HepG2 (cell line): ENCODE data around the gene PPP2R5B. TPM values are rescaled to one million over a fixed set of nuclear protein-coding genes. Genes with fewer than 3 reads are reported as not detected.

ENCODE experiments used
- ASH2L ChIP-seq: fragments of 300-600, 200-600 bp; sonication (generic); IDR thresholded peaks from 2 replicates; pipeline ENCODE4 v1.7.0; 2017; ENCODE audit warnings: low read depth, mild to moderate bottlenecking, moderate library complexity, mixed read lengths, low read length; ENCODE audit not compliant: insufficient read length
- ATF1 ChIP-seq: IDR thresholded peaks from 2 replicates; pipeline ENCODE4 v1.6.1; 2016; ENCODE audit warnings: mild to moderate bottlenecking, control low read depth
- BRD4 ChIP-seq: sonication (generic); formaldehyde crosslinking; IDR thresholded peaks from 2 replicates; pipeline ENCODE4 v1.4.0; 2020; ENCODE audit warnings: missing genetic modification reagents
- KLF6 ChIP-seq: IDR thresholded peaks from 2 replicates; pipeline ENCODE4 v1.8.0; 2016; ENCODE audit warnings: missing biosample characterization, missing genetic modification reagents
- MLLT10 ChIP-seq: sonication (generic); formaldehyde crosslinking; IDR thresholded peaks from 2 replicates; pipeline ENCODE4 v1.4.0; 2020; ENCODE audit warnings: missing genetic modification reagents
- NFYC ChIP-seq: IDR thresholded peaks from 2 replicates; pipeline ENCODE4 v1.6.1; 2016; ENCODE audit warnings: missing genetic modification reagents, missing compliant biosample characterization
- NKX3-1 ChIP-seq: sonication (generic); formaldehyde crosslinking; IDR thresholded peaks from 2 replicates; pipeline ENCODE4 v1.5.0; 2020; ENCODE audit warnings: missing genetic modification reagents
- POLR2AphosphoS2 ChIP-seq: IDR thresholded peaks from 2 replicates; pipeline ENCODE4 v1.6.1; 2011; ENCODE audit warnings: low read depth, low read length, improper control_type of control experiment
- REL ChIP-seq: sonication (generic); formaldehyde crosslinking; conservative IDR thresholded peaks from 2 replicates; pipeline ENCODE4 v1.8.0; 2022; ENCODE audit warnings: mild to moderate bottlenecking, missing genetic modification reagents, moderate library complexity
- REPIN1 ChIP-seq: sonication (generic); formaldehyde crosslinking; IDR thresholded peaks from 2 replicates; pipeline ENCODE4 v1.8.0; 2022; ENCODE audit warnings: missing genetic modification reagents, low read depth, mild to moderate bottlenecking, borderline replicate concordance
- SAP130 ChIP-seq: IDR thresholded peaks from 2 replicates; pipeline ENCODE4 v1.6.1; 2016; ENCODE audit warnings: low read depth
- TEAD3 ChIP-seq: optimal IDR thresholded peaks from 2 replicates; pipeline ENCODE3; 2016; ENCODE audit warnings: borderline replicate concordance
- ZFP90 ChIP-seq: sonication (generic); formaldehyde crosslinking; IDR thresholded peaks from 2 replicates; pipeline ENCODE4 v1.8.0; 2022; ENCODE audit warnings: missing genetic modification reagents, mild to moderate bottlenecking, inconsistent platforms, borderline replicate concordance
- ZNF263 ChIP-seq: sonication (generic); formaldehyde crosslinking; IDR thresholded peaks from 2 replicates; pipeline ENCODE4 v1.4.0; 2020; ENCODE audit warnings: missing genetic modification reagents
- ZNF446 ChIP-seq: sonication (generic); formaldehyde crosslinking; IDR thresholded peaks from 2 replicates; pipeline ENCODE4 v1.5.0; 2020; ENCODE audit warnings: mild to moderate bottlenecking, missing genetic modification reagents
- ZNF747 ChIP-seq: sonication (generic); formaldehyde crosslinking; IDR thresholded peaks from 2 replicates; pipeline ENCODE4 v1.8.1; 2023; ENCODE audit warnings: missing genetic modification reagents, mild to moderate bottlenecking, borderline replicate concordance
- polyA plus RNA-seq, 8 experiments: library from polyadenylated mRNA; depleted of rRNA in 3 of 8; stranded (reverse) in 7 of 8; unstranded in 1 of 8; fragments of >200 nt; fragmentation: Illumina TruSeq in 4 of 8; extraction: Trizol in 4 of 8; gene quantifications; 2 replicates each; pipeline versions ENCODE4 v1.2.1 to v1.2.3, GENCODE V29; 2011 to 2016; ENCODE audit warnings: low read depth in 4 of 8, missing spikeins in 1 of 8, mixed read lengths in 1 of 8; ENCODE audit not compliant: insufficient read depth in 1 of 8
- total RNA-seq, 5 experiments: library from RNA; depleted of rRNA; stranded (reverse); fragments of >200 nt; fragmentation: Illumina TruSeq; extraction: Trizol; gene quantifications; 2 replicates each; pipeline ENCODE4 v1.2.3, GENCODE V29; 2016; ENCODE audit warnings: low read depth in 1 of 5
- TF ChIP-seq, protein P1 (sequence below): sonication (generic); formaldehyde crosslinking; IDR thresholded peaks from 2 replicates; pipeline ENCODE4 v1.4.0; 2020; ENCODE audit warnings: low read depth, mild to moderate bottlenecking, missing genetic modification reagents
- TF ChIP-seq, protein P2 (sequence below): sonication (generic); formaldehyde crosslinking; IDR thresholded peaks from 2 replicates; pipeline ENCODE4 v1.4.0; 2020; ENCODE audit warnings: mild to moderate bottlenecking, missing genetic modification reagents
- TF ChIP-seq, protein P3 (sequence below): sonication (generic); formaldehyde crosslinking; IDR thresholded peaks from 2 replicates; pipeline ENCODE4 v1.5.1; 2020; ENCODE audit warnings: missing genetic modification reagents, mild to moderate bottlenecking, borderline replicate concordance
- TF ChIP-seq, protein P4 (sequence below): sonication (generic); formaldehyde crosslinking; IDR thresholded peaks from 2 replicates; pipeline ENCODE4 v1.5.0; 2020; ENCODE audit warnings: mild to moderate bottlenecking, missing genetic modification reagents, borderline replicate concordance

The PPP2R5B gene
- total and polyA plus RNA-seq, 2 of the 13 experiments (the other 11 are each of a cell fraction or from before 2014, with no cell fraction given) = 2.3 to 8.3 TPM

DNA sequence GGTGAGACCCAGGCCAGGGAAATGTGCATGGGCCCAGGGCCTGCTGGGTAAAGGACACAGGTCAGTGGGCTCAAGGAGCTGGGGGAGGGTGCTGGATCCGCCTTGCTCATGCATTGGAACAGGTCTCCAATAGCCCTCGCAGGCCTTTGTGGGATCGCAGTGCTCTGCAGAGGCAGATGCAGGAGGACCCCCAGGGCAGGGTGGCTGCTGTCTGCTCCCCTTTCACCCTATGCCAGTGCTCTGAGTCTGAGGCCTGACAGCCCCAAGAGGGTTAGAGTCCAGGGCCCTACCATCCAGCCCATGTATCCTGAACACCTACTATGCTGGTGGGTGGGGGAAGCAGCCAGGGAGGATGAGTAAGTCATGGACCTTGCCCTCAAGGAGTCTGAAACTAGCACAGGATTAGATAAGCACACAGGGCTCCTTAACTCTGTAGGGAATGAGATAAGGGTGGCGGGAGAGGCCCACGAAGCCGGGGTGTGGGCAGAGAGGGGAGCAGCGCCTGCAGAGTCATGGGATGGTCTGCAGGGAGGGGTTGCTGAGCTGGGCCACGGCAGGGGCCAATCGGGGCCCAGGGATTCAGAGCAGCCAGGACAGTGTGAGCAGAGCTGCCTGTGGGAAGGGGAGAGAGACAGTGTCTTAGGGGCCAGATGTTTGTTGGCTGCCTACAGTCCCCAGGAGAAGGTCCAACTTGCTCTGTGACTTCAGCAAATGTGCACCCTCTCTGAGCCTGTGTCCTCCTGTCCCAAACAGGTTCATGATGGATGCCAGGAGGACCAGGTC, 35.6 kb upstream of the PPP2R5B start (continued):
- no peak for TF ChIP-seq POLR2AphosphoS2
- TF ChIP-seq NFYC (CRISPR knock-in tag) = 0 out of 2 replicates have a peak, but pooled peaks have one; percentile 17
- TF ChIP-seq KLF6 (CRISPR knock-in tag) = no peak
- TF ChIP-seq MLLT10 (CRISPR knock-in tag) = no peak
- TF ChIP-seq, protein P1, sequence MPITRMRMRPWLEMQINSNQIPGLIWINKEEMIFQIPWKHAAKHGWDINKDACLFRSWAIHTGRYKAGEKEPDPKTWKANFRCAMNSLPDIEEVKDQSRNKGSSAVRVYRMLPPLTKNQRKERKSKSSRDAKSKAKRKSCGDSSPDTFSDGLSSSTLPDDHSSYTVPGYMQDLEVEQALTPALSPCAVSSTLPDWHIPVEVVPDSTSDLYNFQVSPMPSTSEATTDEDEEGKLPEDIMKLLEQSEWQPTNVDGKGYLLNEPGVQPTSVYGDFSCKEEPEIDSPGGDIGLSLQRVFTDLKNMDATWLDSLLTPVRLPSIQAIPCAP = no peak
- TF ChIP-seq ZNF263 (CRISPR knock-in tag) = no peak
- no peak for TF ChIP-seq REPIN1 (CRISPR knock-in tag)
- TF ChIP-seq ZNF747 = 0 out of 2 replicates have a peak, but pooled peaks have one; percentile 29
- TF ChIP-seq BRD4 (CRISPR knock-in tag) = no peak
- TF ChIP-seq NKX3-1 (CRISPR knock-in tag) = no peak
- no peak for TF ChIP-seq ASH2L
- no peak for TF ChIP-seq ZFP90 (CRISPR knock-in tag)
- no peak for TF ChIP-seq TEAD3 (CRISPR knock-in tag)
- no peak for TF ChIP-seq REL
- TF ChIP-seq, protein P2, sequence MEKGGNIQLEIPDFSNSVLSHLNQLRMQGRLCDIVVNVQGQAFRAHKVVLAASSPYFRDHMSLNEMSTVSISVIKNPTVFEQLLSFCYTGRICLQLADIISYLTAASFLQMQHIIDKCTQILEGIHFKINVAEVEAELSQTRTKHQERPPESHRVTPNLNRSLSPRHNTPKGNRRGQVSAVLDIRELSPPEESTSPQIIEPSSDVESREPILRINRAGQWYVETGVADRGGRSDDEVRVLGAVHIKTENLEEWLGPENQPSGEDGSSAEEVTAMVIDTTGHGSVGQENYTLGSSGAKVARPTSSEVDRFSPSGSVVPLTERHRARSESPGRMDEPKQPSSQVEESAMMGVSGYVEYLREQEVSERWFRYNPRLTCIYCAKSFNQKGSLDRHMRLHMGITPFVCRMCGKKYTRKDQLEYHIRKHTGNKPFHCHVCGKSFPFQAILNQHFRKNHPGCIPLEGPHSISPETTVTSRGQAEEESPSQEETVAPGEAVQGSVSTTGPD (CRISPR knock-in tag) = no peak
- TF ChIP-seq, protein P3, sequence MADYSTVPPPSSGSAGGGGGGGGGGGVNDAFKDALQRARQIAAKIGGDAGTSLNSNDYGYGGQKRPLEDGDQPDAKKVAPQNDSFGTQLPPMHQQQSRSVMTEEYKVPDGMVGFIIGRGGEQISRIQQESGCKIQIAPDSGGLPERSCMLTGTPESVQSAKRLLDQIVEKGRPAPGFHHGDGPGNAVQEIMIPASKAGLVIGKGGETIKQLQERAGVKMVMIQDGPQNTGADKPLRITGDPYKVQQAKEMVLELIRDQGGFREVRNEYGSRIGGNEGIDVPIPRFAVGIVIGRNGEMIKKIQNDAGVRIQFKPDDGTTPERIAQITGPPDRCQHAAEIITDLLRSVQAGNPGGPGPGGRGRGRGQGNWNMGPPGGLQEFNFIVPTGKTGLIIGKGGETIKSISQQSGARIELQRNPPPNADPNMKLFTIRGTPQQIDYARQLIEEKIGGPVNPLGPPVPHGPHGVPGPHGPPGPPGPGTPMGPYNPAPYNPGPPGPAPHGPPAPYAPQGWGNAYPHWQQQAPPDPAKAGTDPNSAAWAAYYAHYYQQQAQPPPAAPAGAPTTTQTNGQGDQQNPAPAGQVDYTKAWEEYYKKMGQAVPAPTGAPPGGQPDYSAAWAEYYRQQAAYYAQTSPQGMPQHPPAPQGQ (CRISPR knock-in tag) = no peak
- TF ChIP-seq ATF1 (CRISPR knock-in tag) = no peak
- no peak; the same call in 1 of the 2 replicates for TF ChIP-seq SAP130 (CRISPR knock-in tag)
- TF ChIP-seq, protein P4, sequence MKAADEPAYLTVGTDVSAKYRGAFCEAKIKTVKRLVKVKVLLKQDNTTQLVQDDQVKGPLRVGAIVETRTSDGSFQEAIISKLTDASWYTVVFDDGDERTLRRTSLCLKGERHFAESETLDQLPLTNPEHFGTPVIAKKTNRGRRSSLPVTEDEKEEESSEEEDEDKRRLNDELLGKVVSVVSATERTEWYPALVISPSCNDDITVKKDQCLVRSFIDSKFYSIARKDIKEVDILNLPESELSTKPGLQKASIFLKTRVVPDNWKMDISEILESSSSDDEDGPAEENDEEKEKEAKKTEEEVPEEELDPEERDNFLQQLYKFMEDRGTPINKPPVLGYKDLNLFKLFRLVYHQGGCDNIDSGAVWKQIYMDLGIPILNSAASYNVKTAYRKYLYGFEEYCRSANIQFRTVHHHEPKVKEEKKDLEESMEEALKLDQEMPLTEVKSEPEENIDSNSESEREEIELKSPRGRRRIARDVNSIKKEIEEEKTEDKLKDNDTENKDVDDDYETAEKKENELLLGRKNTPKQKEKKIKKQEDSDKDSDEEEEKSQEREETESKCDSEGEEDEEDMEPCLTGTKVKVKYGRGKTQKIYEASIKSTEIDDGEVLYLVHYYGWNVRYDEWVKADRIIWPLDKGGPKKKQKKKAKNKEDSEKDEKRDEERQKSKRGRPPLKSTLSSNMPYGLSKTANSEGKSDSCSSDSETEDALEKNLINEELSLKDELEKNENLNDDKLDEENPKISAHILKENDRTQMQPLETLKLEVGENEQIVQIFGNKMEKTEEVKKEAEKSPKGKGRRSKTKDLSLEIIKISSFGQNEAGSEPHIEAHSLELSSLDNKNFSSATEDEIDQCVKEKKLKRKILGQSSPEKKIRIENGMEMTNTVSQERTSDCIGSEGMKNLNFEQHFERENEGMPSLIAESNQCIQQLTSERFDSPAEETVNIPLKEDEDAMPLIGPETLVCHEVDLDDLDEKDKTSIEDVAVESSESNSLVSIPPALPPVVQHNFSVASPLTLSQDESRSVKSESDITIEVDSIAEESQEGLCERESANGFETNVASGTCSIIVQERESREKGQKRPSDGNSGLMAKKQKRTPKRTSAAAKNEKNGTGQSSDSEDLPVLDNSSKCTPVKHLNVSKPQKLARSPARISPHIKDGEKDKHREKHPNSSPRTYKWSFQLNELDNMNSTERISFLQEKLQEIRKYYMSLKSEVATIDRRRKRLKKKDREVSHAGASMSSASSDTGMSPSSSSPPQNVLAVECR = no peak
- TF ChIP-seq ZNF446 = no peak
